Stimulated activated CD4-positive, alpha-beta T cell treated with anti-CD3 and anti-CD28 coated beads, Interleukin-1b, Interleukin-23, amount 100 ng/mL, for 24 hours (primary cell): ENCODE data around the gene CKB.
"Not testable (repeated sequence)": the region's sequence is repeated elsewhere in the genome, so short reads cannot be mapped to it uniquely, and the experiment has no call there.

Source experiments
- DNase-seq, 4 experiments: peaks; one replicate each; pipeline ENCODE4 v3.0.0-alpha.2; 2020; ENCODE audit warnings: low read depth in 4 of 4, low spot score in 1 of 4

The CKB gene

GRCh38 chr14:103527408-103528145 is 4.9 kb upstream of the CKB start:
- no peak for DNase-seq

- no peak for DNase-seq
Observed at GRCh38 chr14:103526914-103527248, 4.3 kb upstream of the CKB start.

GRCh38 chr14:103526247-103526913 is 3.8 kb upstream of the CKB start:
- no peak for DNase-seq

GRCh38 chr14:103525430-103526246 is 3.0 kb upstream of the CKB start:
- DNase-seq, result not testable (repeated sequence)

GRCh38 chr14:103524002-103524935 is 1.6 kb upstream of the CKB start:
- no peak for DNase-seq

- DNase-seq, result no peak
Observed at GRCh38 chr14:103523575-103523954, 935 bp upstream of the CKB start.

- DNase-seq, result no peak
Observed at GRCh38 chr14:103521951-103522563, 573 bp downstream of the CKB start.

GRCh38 chr14:103521438-103521950 is 1.1 kb downstream of the CKB start:
- no peak for DNase-seq

- no peak for DNase-seq
Observed at GRCh38 chr14:103520657-103521437, 1.8 kb downstream of the CKB start.

GRCh38 chr14:103520269-103520656 is 2.4 kb downstream of the CKB start:
- DNase-seq, result no peak

GRCh38 chr14:103519837-103520212 is 2.8 kb downstream of the CKB start:
- DNase-seq, result no peak

GRCh38 chr14:103519043-103519836 is 3.4 kb downstream of the CKB start:
- DNase-seq, result no peak

- peak in 1 of 4 experiments; percentile 38 for DNase-seq
Observed at GRCh38 chr14:103518422-103519042, 4.1 kb downstream of the CKB start.

- DNase-seq, result no peak
Observed at GRCh38 chr14:103517721-103518421, 4.8 kb downstream of the CKB start.

- DNase-seq, result no peak
Observed at GRCh38 chr14:103517174-103517566, 5.5 kb downstream of the CKB start.

- no peak for DNase-seq
Observed at GRCh38 chr14:103516426-103517173, 6.0 kb downstream of the CKB start.
